Right forelimb (tissue), 1 donor: ENCODE measurements around the gene LHFPL2.

Experiments
- DNase-seq: peaks from one replicate; pipeline ENCODE4 v3.0.0-alpha.2; 2018

The LHFPL2 gene

GRCh38 chr5:78665534-78665933 lies 17.0 kb upstream of the LHFPL2 start:
- no peak for DNase-seq

GRCh38 chr5:78662323-78662722 lies 13.8 kb upstream of the LHFPL2 start:
- DNase-seq: no peak

- DNase-seq: no peak
Observed at GRCh38 chr5:78661691-78662090, 13.1 kb upstream of the LHFPL2 start.

GRCh38 chr5:78661044-78661443 lies 12.5 kb upstream of the LHFPL2 start:
- DNase-seq: no peak

DNA sequence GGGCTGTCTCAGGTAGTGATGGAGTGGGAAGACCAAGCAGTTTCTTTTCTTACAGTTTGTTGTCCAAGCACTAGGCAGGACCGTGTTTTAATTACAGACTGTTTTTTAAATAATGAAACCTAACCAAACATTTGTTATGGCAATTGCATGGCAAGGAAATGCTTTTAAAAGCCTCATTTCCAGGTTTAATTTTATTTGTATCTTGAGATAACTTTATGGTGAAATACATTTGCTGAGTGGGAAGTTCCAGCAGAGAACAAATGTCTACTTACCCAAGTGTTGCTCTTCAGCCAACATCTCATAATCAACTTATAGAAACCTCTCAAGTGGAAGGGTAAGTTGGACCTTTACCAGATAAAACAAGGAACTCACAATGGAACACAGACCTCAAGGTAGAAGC lies 11.8 kb upstream of the LHFPL2 start:
- no peak for DNase-seq

- DNase-seq: no peak
Observed at GRCh38 chr5:78659714-78660113, 11.1 kb upstream of the LHFPL2 start.

- no peak for DNase-seq
Observed at GRCh38 chr5:78659114-78659513, 10.5 kb upstream of the LHFPL2 start.

GRCh38 chr5:78657201-78657600 lies 8.6 kb upstream of the LHFPL2 start:
- DNase-seq: no peak

- DNase-seq: no peak
Observed at GRCh38 chr5:78655746-78656290, 7.2 kb upstream of the LHFPL2 start.

DNA sequence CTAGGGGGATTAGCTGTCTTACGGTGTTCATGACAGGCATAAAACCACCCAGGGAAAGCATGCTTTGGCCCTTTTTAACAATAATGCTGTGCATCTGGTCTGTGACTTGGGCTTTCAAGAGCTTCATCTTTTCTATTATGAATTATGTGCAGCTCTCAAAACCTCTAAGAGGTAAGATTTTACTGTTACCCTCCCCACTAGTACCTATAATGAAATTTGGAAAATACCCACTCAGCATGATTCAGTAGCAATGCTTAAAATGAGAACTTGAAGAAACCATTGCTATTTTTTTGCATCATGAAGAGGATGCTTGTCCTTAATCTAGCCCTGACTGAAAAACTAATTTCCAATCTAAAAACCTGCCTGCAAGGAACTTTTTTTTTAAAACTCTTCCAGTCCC lies 5.8 kb upstream of the LHFPL2 start:
- DNase-seq: no peak

DNA sequence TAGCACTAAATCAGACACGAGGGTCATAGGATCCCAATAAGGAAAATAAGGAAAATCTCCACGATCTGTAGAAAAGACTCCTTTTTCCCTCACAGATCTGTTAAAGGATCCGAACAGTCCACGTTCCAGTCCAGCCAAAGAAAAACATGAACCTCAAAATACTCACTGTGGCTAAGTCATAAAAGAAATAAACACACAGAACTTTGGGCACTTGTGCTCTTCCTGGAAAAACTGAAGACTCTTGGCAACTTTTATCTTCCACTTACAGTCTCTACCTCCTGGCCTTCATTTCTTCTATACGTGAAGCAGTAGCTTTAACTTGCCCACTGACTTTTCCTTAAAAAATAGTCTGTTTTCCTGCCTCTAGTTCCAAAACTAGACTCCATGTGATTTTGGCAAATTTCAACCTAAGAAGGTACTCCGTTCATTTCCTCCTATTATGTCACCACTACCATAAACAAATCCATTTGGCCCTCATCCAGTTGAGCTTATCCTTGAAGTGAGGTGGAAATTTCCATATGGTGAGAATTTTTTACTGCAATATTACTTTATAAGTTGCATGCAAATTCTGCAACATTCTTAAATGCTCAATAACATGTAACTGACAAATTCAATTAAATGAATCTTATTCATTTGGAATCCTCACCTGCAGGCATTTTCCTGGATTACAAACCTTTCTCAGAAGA lies 5.3 kb upstream of the LHFPL2 start:
- DNase-seq: no peak

DNA sequence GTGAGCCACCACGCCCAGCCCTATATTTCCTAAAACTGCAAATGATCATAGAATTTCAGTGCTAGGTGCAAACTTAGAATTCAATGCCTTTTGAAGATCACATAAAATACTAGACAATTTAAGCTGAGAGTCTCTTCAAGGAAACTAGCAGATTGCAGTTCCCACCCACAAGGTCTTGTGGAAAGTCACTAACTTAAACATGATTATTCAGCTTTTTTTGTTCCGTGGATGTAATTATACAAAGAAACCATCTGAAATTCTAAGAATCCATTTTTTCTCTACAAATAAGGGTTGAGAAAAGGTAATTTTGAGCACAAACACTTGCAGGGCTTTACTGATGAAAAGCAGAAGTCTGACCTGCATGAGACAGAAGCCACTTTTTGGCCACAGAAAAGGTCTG lies 4.5 kb upstream of the LHFPL2 start:
- no peak for DNase-seq

DNA sequence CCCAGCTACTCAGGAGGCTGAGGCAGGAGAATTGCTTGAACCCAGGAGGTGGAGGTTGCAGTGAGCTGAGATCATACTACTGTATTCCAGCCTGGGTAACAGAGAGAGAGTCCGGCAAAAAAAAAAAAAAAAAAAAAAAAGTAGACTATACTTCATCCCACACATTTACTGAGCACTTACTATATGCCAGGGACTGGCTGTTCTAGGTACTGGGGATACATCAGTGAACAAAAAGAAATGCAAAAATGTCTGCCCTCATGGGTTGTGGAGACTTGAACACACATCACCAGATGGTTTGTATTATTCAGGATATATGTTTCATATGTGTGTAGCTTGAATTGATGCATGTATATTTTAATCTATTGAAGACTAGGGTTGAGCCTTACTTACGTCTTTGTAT lies 2.9 kb upstream of the LHFPL2 start:
- no peak for DNase-seq

DNA sequence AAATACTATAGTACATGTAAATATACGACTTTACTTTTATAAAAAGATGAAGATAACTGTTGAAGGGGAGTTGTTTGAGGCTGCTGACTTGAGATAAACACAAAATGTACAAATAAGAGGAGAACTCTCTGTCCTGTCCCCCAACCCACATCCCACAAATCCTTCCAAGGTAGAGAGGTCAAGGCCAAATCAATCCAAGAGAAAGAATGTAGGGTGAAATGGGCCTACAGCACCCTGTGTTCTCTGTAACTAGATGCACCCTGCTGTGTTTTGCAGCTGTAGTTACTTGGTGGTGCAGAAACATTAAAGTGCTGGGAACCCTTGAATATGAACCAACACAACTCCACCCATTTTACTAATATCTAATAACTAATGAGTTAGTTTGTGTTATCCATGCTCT lies 2.0 kb upstream of the LHFPL2 start:
- DNase-seq: no peak

DNA sequence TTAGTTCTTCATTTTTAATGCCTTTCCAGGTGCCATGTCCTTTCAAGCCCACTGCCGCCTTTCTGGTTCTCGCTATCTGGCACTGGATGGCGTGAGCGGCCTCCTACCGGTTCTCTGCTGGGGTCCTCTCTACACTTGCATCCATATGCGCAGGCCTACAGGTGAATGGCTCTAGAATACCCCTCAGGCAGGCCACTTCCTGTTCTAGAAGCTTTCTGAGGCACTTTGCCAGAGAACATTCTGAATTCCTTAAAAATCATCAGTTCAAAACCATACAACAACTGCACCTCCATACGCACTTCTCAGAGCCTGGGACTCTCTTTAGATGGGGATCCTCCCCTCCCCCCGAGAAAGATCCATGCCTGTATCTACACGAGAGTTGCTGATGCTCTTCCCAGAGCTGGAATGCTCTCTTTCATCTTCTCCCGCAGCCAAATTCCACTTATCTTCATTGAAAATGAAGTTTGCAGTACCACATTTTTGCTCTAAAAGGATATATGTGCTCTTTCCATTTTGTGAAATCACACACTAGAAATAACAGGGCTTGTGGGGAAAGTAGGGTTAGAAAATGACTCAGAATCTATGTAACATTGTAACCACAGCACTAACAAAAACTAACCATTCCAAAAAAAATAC lies 1.4 kb upstream of the LHFPL2 start:
- DNase-seq: no peak

DNA sequence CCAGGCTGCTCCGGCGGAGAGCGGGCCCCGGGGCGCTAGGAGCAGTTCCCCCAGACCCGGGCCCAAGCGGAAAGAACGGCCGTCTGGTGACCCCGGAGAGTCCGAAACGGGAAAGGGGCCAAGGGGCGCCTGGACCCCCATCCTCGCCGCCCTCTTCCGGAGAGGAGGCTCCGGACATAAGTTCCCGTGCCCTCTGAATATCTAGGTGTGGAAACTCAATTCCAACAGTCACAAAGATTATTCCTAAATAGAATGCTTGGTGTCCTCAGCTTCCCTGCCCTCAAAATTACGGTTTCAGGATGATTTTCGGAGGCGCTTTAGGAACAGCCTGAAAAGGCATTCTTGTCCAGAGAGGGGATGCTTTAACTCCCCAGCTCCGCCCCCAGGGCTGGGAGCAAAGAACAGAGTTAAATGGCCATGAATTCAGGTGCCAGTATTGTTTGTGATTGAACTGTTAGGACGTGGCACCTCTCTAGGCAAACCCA lies 681 bp upstream of the LHFPL2 start:
- DNase-seq: peak; percentile 66

DNA sequence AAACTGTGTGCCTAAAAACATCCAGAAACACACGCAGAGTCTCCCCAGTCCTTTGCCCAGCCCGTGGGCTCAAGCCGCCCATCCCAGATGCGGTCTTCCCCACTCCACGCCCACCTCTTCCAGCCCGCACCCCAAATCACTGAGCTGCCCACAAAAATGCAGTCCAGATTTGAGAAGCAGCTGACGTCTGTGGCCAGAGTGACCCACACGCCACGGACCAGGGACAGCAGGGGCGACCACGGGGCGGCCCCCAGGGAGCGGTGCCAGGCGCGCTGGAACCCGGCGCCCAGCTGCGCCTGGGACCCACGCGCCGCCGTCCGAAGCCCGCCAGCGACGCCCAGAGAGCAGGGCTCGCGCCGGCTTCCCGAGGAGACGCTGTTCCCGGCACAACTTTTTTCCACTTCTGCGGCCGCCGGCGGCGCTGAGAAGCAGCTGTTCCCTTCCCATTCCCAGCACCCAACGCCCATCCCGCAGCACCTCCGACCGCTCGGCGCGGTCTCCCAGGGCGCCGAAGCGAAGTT lies 674 bp downstream of the LHFPL2 start:
- DNase-seq: no peak

GRCh38 chr5:78647351-78647818 lies 1.2 kb downstream of the LHFPL2 start:
- DNase-seq: peak; percentile 72

DNA sequence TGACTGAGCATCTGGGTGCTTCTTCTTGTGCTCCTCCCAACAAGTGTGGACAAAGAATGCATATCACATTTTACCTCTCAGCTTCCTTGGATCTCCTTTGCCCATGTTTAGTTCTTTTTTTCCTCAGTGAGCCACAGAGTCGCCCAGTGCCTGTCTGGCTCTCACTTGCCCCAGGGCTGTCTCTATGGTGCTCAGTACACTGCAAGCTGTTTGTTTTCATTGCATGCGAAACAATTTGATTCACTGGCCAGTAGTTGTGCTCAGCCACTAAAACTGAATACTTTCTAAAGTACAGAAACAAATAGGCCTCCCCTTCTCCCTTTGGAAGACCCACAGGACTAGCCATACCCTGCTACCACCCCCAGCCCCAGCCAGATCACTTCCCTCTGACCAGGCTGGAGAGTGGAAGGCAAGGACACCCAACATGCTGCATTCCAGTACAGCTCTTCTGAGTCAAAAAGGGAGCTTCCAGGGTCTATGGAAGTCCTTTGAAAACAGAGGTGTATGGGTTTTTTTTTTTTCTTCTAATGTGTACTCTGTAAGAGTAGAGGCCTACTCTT lies 3.8 kb downstream of the LHFPL2 start:
- no peak for DNase-seq

DNA sequence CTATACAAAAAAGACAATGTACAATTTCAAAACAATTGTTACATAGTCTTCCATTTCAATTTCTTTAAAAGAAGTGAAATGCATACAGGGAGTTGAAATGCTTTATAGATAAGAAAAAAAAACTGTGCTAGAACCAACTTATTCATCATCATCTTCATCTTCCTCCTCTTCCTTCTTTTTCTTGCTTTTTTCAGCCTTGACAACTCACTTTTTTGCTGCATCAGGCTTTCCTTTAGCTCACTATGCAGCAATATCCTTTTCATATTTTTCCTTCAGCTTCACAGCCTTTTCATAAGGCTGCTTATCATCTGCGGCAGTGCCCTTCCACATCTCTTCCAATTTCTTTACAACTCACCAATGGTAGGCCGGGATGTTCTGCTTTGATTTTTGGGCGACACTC lies 4.4 kb downstream of the LHFPL2 start:
- DNase-seq: no peak

DNA sequence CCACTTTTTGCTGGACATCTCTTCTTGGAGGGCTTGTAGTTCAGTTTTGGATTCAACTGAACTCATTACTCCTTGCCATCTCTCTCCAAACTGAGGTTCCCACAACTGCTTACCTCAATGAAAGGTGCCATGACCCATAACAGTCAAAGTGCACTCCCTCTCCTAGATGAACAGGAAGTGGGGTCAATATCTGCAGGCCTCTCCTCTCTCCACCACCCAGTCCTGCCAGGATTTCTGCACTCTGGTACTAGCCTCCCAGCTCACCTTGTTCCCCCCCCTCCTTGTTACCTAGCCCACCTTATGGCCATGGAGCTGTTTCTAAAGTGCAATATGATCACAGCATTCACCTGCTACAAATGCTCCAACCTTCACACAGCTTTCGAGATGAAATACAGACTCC lies 5.9 kb downstream of the LHFPL2 start:
- no peak for DNase-seq

DNA sequence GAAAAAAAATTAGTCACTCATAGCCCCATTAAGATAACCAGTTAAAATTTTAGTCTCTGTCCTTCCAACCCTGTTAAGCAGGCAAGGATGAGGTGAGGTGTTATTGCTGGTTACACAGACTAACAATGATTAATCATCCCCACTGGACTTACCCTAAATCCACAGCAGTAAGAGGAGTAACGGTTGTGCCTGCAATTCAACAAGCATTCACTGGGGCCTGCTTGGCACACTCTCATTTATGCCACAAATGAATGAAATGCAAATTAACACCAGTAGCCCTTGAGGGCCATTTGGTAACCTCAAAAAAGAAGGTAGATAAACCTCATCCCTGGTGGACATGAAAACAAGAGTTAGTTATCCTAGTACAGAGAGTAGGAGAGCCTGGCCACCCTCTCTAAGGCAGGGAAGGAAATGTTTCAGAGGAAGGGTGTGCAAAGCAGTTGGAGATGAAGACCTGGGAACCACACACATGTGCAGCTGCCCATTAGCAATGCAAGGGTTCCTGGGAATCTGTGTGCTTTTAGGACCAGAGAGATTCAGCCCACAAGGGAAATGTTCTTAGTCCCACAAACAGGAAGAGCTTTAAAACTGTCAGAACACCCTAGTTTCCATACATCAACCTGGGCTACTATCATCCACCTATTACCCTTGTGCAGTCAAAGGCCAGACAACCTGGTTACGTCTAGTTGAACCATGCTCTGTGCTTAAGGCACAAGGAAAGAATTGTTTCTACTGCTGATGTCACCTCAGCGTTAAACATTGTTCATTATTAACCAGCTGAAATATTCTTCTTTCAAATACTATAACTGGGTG lies 7.7 kb downstream of the LHFPL2 start:
- no peak for DNase-seq

DNA sequence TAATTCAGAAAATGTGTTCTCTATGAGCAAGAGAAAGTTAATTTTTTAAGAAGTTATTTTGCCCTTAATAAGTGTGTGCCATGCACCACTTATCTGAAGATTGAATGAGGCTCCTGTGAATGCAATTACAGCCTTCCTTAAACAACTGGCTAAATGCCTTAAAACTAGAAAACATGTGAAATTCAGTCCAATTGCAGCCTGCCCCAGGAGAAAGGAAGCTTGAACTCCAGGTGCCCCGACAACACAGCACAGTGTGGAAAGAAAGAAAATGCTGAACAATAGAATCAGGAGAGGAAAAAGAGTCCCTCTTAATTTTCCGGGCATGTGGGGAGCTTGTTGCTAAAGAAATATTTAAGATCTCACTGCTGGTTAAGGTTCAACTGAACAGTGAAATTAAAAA lies 8.8 kb downstream of the LHFPL2 start:
- DNase-seq: no peak
